Panc1 (cell line): Measurements from ENCODE around the gene MUC5AC. TPM values are rescaled to one million over a fixed set of nuclear protein-coding genes. Genes with fewer than 3 reads are reported as not detected.

Experiments used
- ATAC-seq: fragments of 200-7000 bp; cut with Tn5 transposase; 2 replicates; pipeline ENCODE4 v1.9.1; 2020; ENCODE audit warnings: mild to moderate bottlenecking, moderate library complexity
- BruUV-seq: library from RNA; stranded (reverse); fragments of 400-500 nt; replicated peaks from 2 replicates; lab custom pipeline; 2021; lab: Mats Ljungman, UMichigan
- CTCF ChIA-PET: fragments of 300-600 bp; sonication (Branson Sonifier 250); formaldehyde crosslinking; loops from one replicate; lab custom pipeline; 2022; ENCODE audit warnings: antibody characterized with exemption; lab: Charles Lee
- POLR2A ChIA-PET: fragments of 300-600 bp; sonication (Branson Sonifier 250); formaldehyde crosslinking; loops from one replicate; lab custom pipeline; 2022; ENCODE audit warnings: antibody characterized with exemption; lab: Charles Lee
- DNase-seq: peaks from one replicate; pipeline ENCODE4 v3.0.0-alpha.2; 2010; ENCODE audit warnings: low read depth, low spot score
- H3K27ac ChIP-seq: 2 replicates; pipeline ENCODE4 v1.5.1; 2011; ENCODE audit warnings: mild to moderate bottlenecking, low read length, inconsistent platforms
- H3K27me3 ChIP-seq: fragments of 200-500 bp; sonication (Bioruptor generic); 2 replicates; pipeline ENCODE4 v1.6.0; 2014; ENCODE audit warnings: low read length, inconsistent platforms; ENCODE audit not compliant: control insufficient read depth, insufficient read depth
- H3K36me3 ChIP-seq: fragments of 200-500 bp; sonication (Bioruptor generic); 2 replicates; pipeline ENCODE4 v1.5.1; 2014; ENCODE audit warnings: inconsistent platforms, mild to moderate bottlenecking, low read length, moderate library complexity; ENCODE audit not compliant: control insufficient read depth, insufficient read depth
- H3K4me1 ChIP-seq: 2 replicates; pipeline ENCODE4 v1.5.1; 2011; ENCODE audit warnings: inconsistent platforms, mild to moderate bottlenecking, low read length, moderate library complexity; ENCODE audit not compliant: control insufficient read depth, insufficient read depth
- H3K4me3 ChIP-seq, 2 experiments: 2 replicates each; pipeline ENCODE4 v1.5.1; 2011 to 2012; ENCODE audit warnings: low read depth in 2 of 2, low read length in 2 of 2, mild to moderate bottlenecking in 2 of 2, inconsistent platforms in 1 of 2, moderate library complexity in 1 of 2
- H3K9me3 ChIP-seq: fragments of 200-500 bp; sonication (Bioruptor generic); 2 replicates; pipeline ENCODE4 v1.5.1; 2014; ENCODE audit warnings: low read depth, mild to moderate bottlenecking, inconsistent platforms, low read length, moderate library complexity; ENCODE audit not compliant: control insufficient read depth, insufficient read depth
- POLR2AphosphoS5 ChIP-seq: IDR thresholded peaks from 2 replicates; pipeline ENCODE4 v1.6.1; 2012; ENCODE audit warnings: mild to moderate bottlenecking, low read depth, low read length, moderate library complexity
- SIN3A ChIP-seq: IDR thresholded peaks from 2 replicates; pipeline ENCODE4 v1.6.1; 2012; ENCODE audit warnings: low read depth, mild to moderate bottlenecking, low read length, moderate library complexity, borderline replicate concordance; ENCODE audit not compliant: insufficient read depth
- TCF7L2 ChIP-seq: IDR thresholded peaks from 2 replicates; pipeline ENCODE4 v1.6.1; 2011; ENCODE audit warnings: mild to moderate bottlenecking, low read depth, low read length, inconsistent platforms
- in situ Hi-C: cut with HindIII; loops from 2 replicates; pipeline ENCODE4 v1.10.0; 2016; ENCODE audit warnings: low sequenced_read_pairs, low pct_unique_long_range_greater_than_20kb
- intact Hi-C: fragments of 100-400 bp; cut with micrococcal nuclease; formaldehyde crosslinking; loops from one replicate; pipeline ENCODE4 v1.10.0; 2022; ENCODE audit not compliant: unreplicated experiment
- total RNA-seq: library from RNA; stranded (reverse); gene quantifications from one replicate; pipeline ENCODE4 v1.2.1, GENCODE V29; 2021; ENCODE audit not compliant: unreplicated experiment
- TF ChIP-seq, protein P1 (sequence below), 2 experiments: IDR thresholded peaks; 2 replicates each; pipeline ENCODE4 v1.6.1; 2011 to 2012; ENCODE audit warnings: low read depth in 2 of 2, control low read depth in 1 of 2, low read length in 1 of 2, mild to moderate bottlenecking in 1 of 2, moderate library complexity in 1 of 2; ENCODE audit not compliant: insufficient read depth in 1 of 2
- TF ChIP-seq, protein P2 (sequence below): fragments of 450-650 bp; IDR thresholded peaks from 2 replicates; pipeline ENCODE4 v1.5.1; 2017; ENCODE audit warnings: mild to moderate bottlenecking

MUC5AC gene
- total RNA-seq, 1 experiment from 2014 or later, result 0.03 TPM

DNA sequence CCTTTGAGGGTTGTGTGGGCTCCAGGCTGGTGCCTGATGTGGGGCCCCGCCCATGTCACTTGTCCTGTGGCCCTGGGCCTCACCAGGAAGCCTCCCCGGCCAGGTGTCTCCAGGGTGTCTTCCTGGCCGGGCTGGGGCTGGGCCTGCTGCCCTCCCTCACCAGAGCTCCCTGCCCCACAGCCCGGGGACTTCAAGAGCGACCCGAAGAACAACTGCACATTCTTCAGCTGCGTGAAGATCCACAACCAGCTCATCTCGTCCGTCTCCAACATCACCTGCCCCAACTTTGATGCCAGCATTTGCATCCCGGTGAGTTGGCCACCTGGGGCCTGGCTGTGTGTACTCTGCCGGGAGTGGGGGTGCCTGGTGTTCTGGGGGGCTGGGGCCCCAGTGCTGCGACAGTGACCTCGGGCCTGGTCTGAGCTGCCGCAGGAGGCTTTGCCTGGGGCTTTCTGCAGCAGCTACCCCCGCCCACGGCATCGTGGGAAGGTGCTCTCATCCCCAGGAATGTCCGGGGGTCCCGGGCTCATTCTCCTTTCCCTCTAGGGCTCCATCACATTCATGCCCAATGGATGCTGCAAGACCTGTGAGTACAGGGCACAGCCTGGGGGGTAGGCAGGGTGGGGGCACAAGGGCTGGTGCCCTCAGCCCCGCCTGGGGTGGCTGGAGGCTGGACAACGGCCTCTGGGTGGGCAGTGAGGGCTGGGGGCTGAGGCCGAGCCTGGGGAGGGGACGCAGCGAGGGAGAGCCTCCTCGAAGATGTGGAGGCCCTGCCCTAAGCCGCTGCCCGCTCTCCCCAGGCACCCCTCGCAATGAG, 48.4 kb upstream of the MUC5AC start:
- no peak overlapping the region for H3K27ac ChIP-seq
- no peaks in the 10 kb centered on the region for H3K27me3 ChIP-seq
- no peaks in the 10 kb centered on the region for H3K9me3 ChIP-seq
- intact Hi-C loops, result no loop called here
- TF ChIP-seq, protein P1, sequence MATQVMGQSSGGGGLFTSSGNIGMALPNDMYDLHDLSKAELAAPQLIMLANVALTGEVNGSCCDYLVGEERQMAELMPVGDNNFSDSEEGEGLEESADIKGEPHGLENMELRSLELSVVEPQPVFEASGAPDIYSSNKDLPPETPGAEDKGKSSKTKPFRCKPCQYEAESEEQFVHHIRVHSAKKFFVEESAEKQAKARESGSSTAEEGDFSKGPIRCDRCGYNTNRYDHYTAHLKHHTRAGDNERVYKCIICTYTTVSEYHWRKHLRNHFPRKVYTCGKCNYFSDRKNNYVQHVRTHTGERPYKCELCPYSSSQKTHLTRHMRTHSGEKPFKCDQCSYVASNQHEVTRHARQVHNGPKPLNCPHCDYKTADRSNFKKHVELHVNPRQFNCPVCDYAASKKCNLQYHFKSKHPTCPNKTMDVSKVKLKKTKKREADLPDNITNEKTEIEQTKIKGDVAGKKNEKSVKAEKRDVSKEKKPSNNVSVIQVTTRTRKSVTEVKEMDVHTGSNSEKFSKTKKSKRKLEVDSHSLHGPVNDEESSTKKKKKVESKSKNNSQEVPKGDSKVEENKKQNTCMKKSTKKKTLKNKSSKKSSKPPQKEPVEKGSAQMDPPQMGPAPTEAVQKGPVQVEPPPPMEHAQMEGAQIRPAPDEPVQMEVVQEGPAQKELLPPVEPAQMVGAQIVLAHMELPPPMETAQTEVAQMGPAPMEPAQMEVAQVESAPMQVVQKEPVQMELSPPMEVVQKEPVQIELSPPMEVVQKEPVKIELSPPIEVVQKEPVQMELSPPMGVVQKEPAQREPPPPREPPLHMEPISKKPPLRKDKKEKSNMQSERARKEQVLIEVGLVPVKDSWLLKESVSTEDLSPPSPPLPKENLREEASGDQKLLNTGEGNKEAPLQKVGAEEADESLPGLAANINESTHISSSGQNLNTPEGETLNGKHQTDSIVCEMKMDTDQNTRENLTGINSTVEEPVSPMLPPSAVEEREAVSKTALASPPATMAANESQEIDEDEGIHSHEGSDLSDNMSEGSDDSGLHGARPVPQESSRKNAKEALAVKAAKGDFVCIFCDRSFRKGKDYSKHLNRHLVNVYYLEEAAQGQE (IDR thresholded peaks at IDR 0.05; ENCODE audit: insufficient read depth in 1 of 2, low read depth in 2 of 2, low read length in 1 of 2), result no peak
- no peak for TF ChIP-seq TCF7L2
- TF ChIP-seq SIN3A, result no peak
- TF ChIP-seq, protein P2, sequence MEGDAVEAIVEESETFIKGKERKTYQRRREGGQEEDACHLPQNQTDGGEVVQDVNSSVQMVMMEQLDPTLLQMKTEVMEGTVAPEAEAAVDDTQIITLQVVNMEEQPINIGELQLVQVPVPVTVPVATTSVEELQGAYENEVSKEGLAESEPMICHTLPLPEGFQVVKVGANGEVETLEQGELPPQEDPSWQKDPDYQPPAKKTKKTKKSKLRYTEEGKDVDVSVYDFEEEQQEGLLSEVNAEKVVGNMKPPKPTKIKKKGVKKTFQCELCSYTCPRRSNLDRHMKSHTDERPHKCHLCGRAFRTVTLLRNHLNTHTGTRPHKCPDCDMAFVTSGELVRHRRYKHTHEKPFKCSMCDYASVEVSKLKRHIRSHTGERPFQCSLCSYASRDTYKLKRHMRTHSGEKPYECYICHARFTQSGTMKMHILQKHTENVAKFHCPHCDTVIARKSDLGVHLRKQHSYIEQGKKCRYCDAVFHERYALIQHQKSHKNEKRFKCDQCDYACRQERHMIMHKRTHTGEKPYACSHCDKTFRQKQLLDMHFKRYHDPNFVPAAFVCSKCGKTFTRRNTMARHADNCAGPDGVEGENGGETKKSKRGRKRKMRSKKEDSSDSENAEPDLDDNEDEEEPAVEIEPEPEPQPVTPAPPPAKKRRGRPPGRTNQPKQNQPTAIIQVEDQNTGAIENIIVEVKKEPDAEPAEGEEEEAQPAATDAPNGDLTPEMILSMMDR, result no peak
- no peak for TF ChIP-seq POLR2AphosphoS5
- ATAC-seq, result no peak
- ChIA-PET CTCF (no interaction called here), POLR2A (no interaction called here)
- no peak overlapping the region for H3K4me3 ChIP-seq
- in situ Hi-C loops, result no loop called here
- no peak for DNase-seq
- H3K36me3 ChIP-seq, result no peaks in the 10 kb centered on the region
- H3K4me1 ChIP-seq, result no peaks in the 10 kb centered on the region
- BruUV-seq, result no TSS peak

DNA sequence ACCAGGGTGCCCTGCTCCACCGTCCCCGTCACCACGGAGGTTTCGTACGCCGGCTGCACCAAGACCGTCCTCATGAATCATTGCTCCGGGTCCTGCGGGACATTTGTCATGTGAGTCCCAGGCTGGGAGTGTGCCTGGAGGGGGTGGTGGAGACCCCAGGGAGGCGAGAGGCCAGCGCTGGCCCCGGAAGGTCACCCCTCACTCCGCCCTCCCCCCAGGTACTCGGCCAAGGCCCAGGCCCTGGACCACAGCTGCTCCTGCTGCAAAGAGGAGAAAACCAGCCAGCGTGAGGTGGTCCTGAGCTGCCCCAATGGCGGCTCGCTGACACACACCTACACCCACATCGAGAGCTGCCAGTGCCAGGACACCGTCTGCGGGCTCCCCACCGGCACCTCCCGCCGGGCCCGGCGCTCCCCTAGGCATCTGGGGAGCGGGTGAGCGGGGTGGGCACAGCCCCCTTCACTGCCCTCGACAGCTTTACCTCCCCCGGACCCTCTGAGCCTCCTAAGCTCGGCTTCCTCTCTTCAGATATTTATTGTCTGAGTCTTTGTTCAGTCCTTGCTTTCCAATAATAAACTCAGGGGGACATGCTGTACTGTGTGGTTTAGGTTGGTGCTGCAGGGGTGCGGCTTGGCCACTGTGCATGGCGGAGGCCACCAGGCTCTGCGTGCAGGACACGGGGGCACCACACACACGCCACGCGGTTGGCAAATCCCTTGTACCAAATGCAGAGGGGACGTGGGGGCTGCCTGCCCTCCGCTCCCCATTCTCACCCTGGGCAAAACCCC, 47.6 kb upstream of the MUC5AC start:
- H3K27me3 ChIP-seq, result no peaks in the 10 kb centered on the region
- in situ Hi-C loops, result no loop called here
- no peak for DNase-seq
- no peak for ATAC-seq
- peaks cover 5% of the 10 kb centered on the region; the same call in 1 of the 2 replicates for H3K4me1 ChIP-seq
- H3K27ac ChIP-seq, result no peak overlapping the region
- TF ChIP-seq POLR2AphosphoS5 (no peak), TCF7L2 (no peak), SIN3A (no peak)
- TF ChIP-seq, protein P1 (IDR thresholded peaks at IDR 0.05; ENCODE audit: insufficient read depth in 1 of 2, low read depth in 2 of 2, low read length in 1 of 2), result no peak
- TF ChIP-seq, protein P2, result no peak
- no peak overlapping the region for H3K4me3 ChIP-seq
- intact Hi-C loops, result loop anchor here (10.0 kb wide), 1 partner anchor 115 kb away; the partner anchor contains the start of gene MUC5B
- H3K9me3 ChIP-seq, result no peaks in the 10 kb centered on the region
- ChIA-PET POLR2A (no interaction called here), CTCF (no interaction called here)
- no peaks in the 10 kb centered on the region for H3K36me3 ChIP-seq
- BruUV-seq, result no TSS peak
